ENCODE data around the gene ICA1L. TPM values are rescaled to one million over a fixed set of nuclear protein-coding genes. Genes with fewer than 3 reads are reported as not detected.

The ICA1L gene
- total and polyA plus RNA-seq, 2 experiments from 2014 or later, result 3.8 to 5.4 TPM

GRCh38 chr2:202831242-202832220 lies 40.0 kb downstream of the ICA1L start:
- Histone ChIP-seq H2AFZ (peak overlapping the region; percentile 40; the same call in 1 of the 2 replicates), H3K4me3 (no peak overlapping the region), H3K4me2 (ENCODE audit: unreplicated experiment) (no peak overlapping the region), H3K27me3 (replicated peaks; ENCODE audit: insufficient read depth) (no peaks in the 10 kb centered on the region), H3F3A (ENCODE audit: insufficient read depth) (no peaks in the 10 kb centered on the region), H3K79me2 (ENCODE audit: insufficient read depth) (no peaks in the 10 kb centered on the region), H4K20me1 (ENCODE audit: insufficient read depth) (no peaks in the 10 kb centered on the region), H3K9me2 (ENCODE audit: insufficient read depth) (no peaks in the 10 kb centered on the region), H3K9me3 (ENCODE audit: low read depth) (no peaks in the 10 kb centered on the region), H3K4me1 (ENCODE audit: insufficient read depth) (peaks cover 4% of the 10 kb centered on the region; the same call in 1 of the 2 replicates), H3K36me3 (ENCODE audit: low read depth) (no peaks in the 10 kb centered on the region), H3K9ac (no peak overlapping the region), H3K27ac (no peak overlapping the region)
- TF ChIP-seq EZH2phosphoT487 (IDR thresholded peaks at IDR 0.05; ENCODE audit: insufficient read depth, low read depth) (no peak), EZH2 (IDR thresholded peaks at IDR 0.05; ENCODE audit: insufficient read depth, poor library complexity, severe bottlenecking) (no peak)
- in situ Hi-C loops (cut with MboI), result no loop called here
- DNase-seq, result peak; percentile 65
- 50 to 54% methylated on average over 6 of the region's 6 CpGs for WGBS, 2 experiments (ENCODE audit: low coverage in 1 of 2, low lambda C conversion rate in 2 of 2, missing lambda C conversion rate in 2 of 2)

GRCh38 chr2:202824901-202825300 lies 46.7 kb downstream of the ICA1L start:
- Histone ChIP-seq H3K36me3 (ENCODE audit: low read depth) (no peaks in the 10 kb centered on the region), H3K27me3 (replicated peaks; ENCODE audit: insufficient read depth) (no peaks in the 10 kb centered on the region), H3K4me3 (no peak overlapping the region), H2AFZ (no peak overlapping the region), H4K20me1 (ENCODE audit: insufficient read depth) (no peaks in the 10 kb centered on the region), H3F3A (ENCODE audit: insufficient read depth) (no peaks in the 10 kb centered on the region), H3K9me2 (ENCODE audit: insufficient read depth) (no peaks in the 10 kb centered on the region), H3K9ac (no peak overlapping the region), H3K4me2 (ENCODE audit: unreplicated experiment) (no peak overlapping the region), H3K27ac (no peak overlapping the region), H3K9me3 (ENCODE audit: low read depth) (no peaks in the 10 kb centered on the region), H3K79me2 (ENCODE audit: insufficient read depth) (no peaks in the 10 kb centered on the region), H3K4me1 (ENCODE audit: insufficient read depth) (no peaks in the 10 kb centered on the region)
- no peak for TF ChIP-seq EZH2phosphoT487 (IDR thresholded peaks at IDR 0.05; ENCODE audit: insufficient read depth, low read depth)
- TF ChIP-seq EZH2 (IDR thresholded peaks at IDR 0.05; ENCODE audit: insufficient read depth, poor library complexity, severe bottlenecking), result no peak
- in situ Hi-C loops (cut with MboI), result no loop called here
- DNase-seq, result peak; percentile 5
- 93 to 100% methylated on average over 1 of the region's 1 CpG for WGBS, 2 experiments (ENCODE audit: low coverage in 1 of 2, low lambda C conversion rate in 2 of 2, missing lambda C conversion rate in 2 of 2)

- Histone ChIP-seq H3K36me3 (ENCODE audit: low read depth) (no peaks in the 10 kb centered on the region), H2AFZ (no peak overlapping the region), H3K9ac (no peak overlapping the region), H3K27me3 (replicated peaks; ENCODE audit: insufficient read depth) (no peaks in the 10 kb centered on the region), H3F3A (ENCODE audit: insufficient read depth) (no peaks in the 10 kb centered on the region), H3K9me3 (ENCODE audit: low read depth) (no peaks in the 10 kb centered on the region), H4K20me1 (ENCODE audit: insufficient read depth) (no peaks in the 10 kb centered on the region), H3K79me2 (ENCODE audit: insufficient read depth) (no peaks in the 10 kb centered on the region), H3K9me2 (ENCODE audit: insufficient read depth) (no peaks in the 10 kb centered on the region), H3K27ac (no peak overlapping the region), H3K4me3 (no peak overlapping the region), H3K4me1 (ENCODE audit: insufficient read depth) (no peaks in the 10 kb centered on the region), H3K4me2 (ENCODE audit: unreplicated experiment) (no peak overlapping the region)
- DNase-seq, result no peak
- in situ Hi-C loops (cut with MboI), result no loop called here
- 78 to 84% methylated on average over 2 of the region's 2 CpGs for WGBS, 2 experiments (ENCODE audit: low coverage in 1 of 2, low lambda C conversion rate in 2 of 2, missing lambda C conversion rate in 2 of 2)
- TF ChIP-seq EZH2phosphoT487 (IDR thresholded peaks at IDR 0.05; ENCODE audit: insufficient read depth, low read depth) (no peak), EZH2 (IDR thresholded peaks at IDR 0.05; ENCODE audit: insufficient read depth, poor library complexity, severe bottlenecking) (no peak)
Measured at GRCh38 chr2:202822411-202822810, 49.2 kb downstream of the ICA1L start.

GRCh38 chr2:202821206-202822160 lies 50.1 kb downstream of the ICA1L start:
- no peak overlapping the region for H2AFZ ChIP-seq
- 89 to 92% methylated on average over 7 of the region's 7 CpGs for WGBS, 2 experiments (ENCODE audit: low coverage in 1 of 2, low lambda C conversion rate in 2 of 2, missing lambda C conversion rate in 2 of 2)
- H3K9me2 ChIP-seq (ENCODE audit: insufficient read depth), result no peaks in the 10 kb centered on the region
- H3K4me2 ChIP-seq (ENCODE audit: unreplicated experiment), result no peak overlapping the region
- H3K4me1 ChIP-seq (ENCODE audit: insufficient read depth), result peaks cover under 1% of the 10 kb centered on the region
- DNase-seq, result no peak
- no peaks in the 10 kb centered on the region for H3K9me3 ChIP-seq (ENCODE audit: low read depth)
- no peak overlapping the region for H3K27ac ChIP-seq
- H3K4me3 ChIP-seq, result no peak overlapping the region
- no peaks in the 10 kb centered on the region for H3K36me3 ChIP-seq (ENCODE audit: low read depth)
- in situ Hi-C loops (cut with MboI), result no loop called here
- TF ChIP-seq EZH2 (IDR thresholded peaks at IDR 0.05; ENCODE audit: insufficient read depth, poor library complexity, severe bottlenecking) (no peak), EZH2phosphoT487 (IDR thresholded peaks at IDR 0.05; ENCODE audit: insufficient read depth, low read depth) (no peak)
- no peak overlapping the region for H3K9ac ChIP-seq
- peaks cover 1% of the 10 kb centered on the region; the same call in 1 of the 2 replicates for H3F3A ChIP-seq (ENCODE audit: insufficient read depth)
- no peaks in the 10 kb centered on the region for H3K79me2 ChIP-seq (ENCODE audit: insufficient read depth)
- H3K27me3 ChIP-seq (replicated peaks; ENCODE audit: insufficient read depth), result no peaks in the 10 kb centered on the region
- H4K20me1 ChIP-seq (ENCODE audit: insufficient read depth), result no peaks in the 10 kb centered on the region
